ENCODE results near the gene P2RX1. TPM values are rescaled to one million over a fixed set of nuclear protein-coding genes. Genes with fewer than 3 reads are reported as not detected.

P2RX1 gene
- total RNA-seq, 1 experiment from 2014 or later = not detected

GRCh38 chr17:3893003-3893719, 23.1 kb downstream of the P2RX1 start, which contains the start of gene CAMKK1:
TSS of gene CAMKK1 (minus strand) at chr17:3893053. CDS start at chr17:3885687, 7,366 bp downstream.
- Histone ChIP-seq H3K9ac (ENCODE audit: extremely low read depth, insufficient read length, low read length) (no peak within 1 kb of the TSS), H3K27ac (ENCODE audit: insufficient read length, low read depth, low read length) (no peak within 1 kb of the TSS), H3K4me1 (ENCODE audit: insufficient read depth, low read length) (peaks cover 2% of the 10 kb centered on the region; the same call in 1 of the 2 replicates), H3K14ac (ENCODE audit: insufficient read depth, low read length) (0 out of 2 replicates have a peak within 1 kb of the TSS, but pooled peaks have one; percentile 4), H4K8ac (replicated peaks; ENCODE audit: insufficient read length, low read depth, low read length) (no peak within 1 kb of the TSS), H3K23ac (ENCODE audit: insufficient read length, low read depth, low read length) (no peak within 1 kb of the TSS), H4K20me1 (ENCODE audit: control insufficient read depth, insufficient read depth, insufficient read length) (no peaks in the 10 kb centered on the region), H3K79me1 (ENCODE audit: insufficient read depth, low read depth, low read length, poor library complexity, severe bottlenecking) (no peaks in the 10 kb centered on the region), H2AK5ac (ENCODE audit: insufficient read length, low read length) (no peak within 1 kb of the TSS), H2BK120ac (ENCODE audit: low read depth, low read length, poor library complexity, severe bottlenecking) (no peak within 1 kb of the TSS), H2AFZ (ENCODE audit: low read length) (no peak within 1 kb of the TSS), H2BK20ac (ENCODE audit: low read depth, low read length, poor library complexity, severe bottlenecking) (no peak within 1 kb of the TSS), H2BK5ac (ENCODE audit: insufficient read length, low read length) (no peak within 1 kb of the TSS), H4K91ac (ENCODE audit: insufficient read length, low read depth, low read length) (no peak within 1 kb of the TSS), H4K5ac (ENCODE audit: insufficient read length, low read depth, low read length) (no peak within 1 kb of the TSS), H3K9me3 (ENCODE audit: control insufficient read depth, low read depth, low read length) (no peaks in the 10 kb centered on the region), H3K79me2 (ENCODE audit: insufficient read depth, low read length) (no peaks in the 10 kb centered on the region), H2BK12ac (ENCODE audit: insufficient read length, low read depth, low read length) (no peak within 1 kb of the TSS), H3K4ac (ENCODE audit: low read depth, low read length) (no peak within 1 kb of the TSS), H3K18ac (ENCODE audit: insufficient read length, low read depth, low read length) (no peak within 1 kb of the TSS), H3K23me2 (ENCODE audit: insufficient read length, low read depth, low read length, poor library complexity, severe bottlenecking) (peaks cover 6% of the 10 kb centered on the region), H3T11ph (ENCODE audit: low read length) (no peak within 1 kb of the TSS), H3K56ac (ENCODE audit: insufficient read length, low read depth, low read length) (no peak within 1 kb of the TSS), H3K27me3 (ENCODE audit: insufficient read depth, low read length) (no peaks in the 10 kb centered on the region; the same call in 1 of the 2 replicates), H3K4me2 (ENCODE audit: insufficient read depth, insufficient read length, low read length) (peak within 1 kb of the TSS; percentile 47), H2BK15ac (ENCODE audit: low read depth, low read length) (no peak within 1 kb of the TSS)
- DNase-seq = peak; percentile 97
- H3K27ac Mint-ChIP-seq = peak within 1 kb of the TSS in 2 of 3 experiments; percentile 35 to 86; a peak in 3 of 7 replicates
- WGBS (ENCODE audit: extremely low coverage, insufficient read length, low lambda C conversion rate) = no CpG with 5 or more reads among the region's 75 CpGs
- peak within 1 kb of the TSS; percentile 77 to 80 for H3K4me3 Mint-ChIP-seq
- H3K9me3 Mint-ChIP-seq = no peaks in the 10 kb centered on the region
- H3K27me3 Mint-ChIP-seq (ENCODE audit: low read depth) = peaks cover 12% of the 10 kb centered on the region
- peaks cover 29 to 39% of the 10 kb centered on the region in 2 experiments for H3K4me1 Mint-ChIP-seq
- H3K36me3 Mint-ChIP-seq (ENCODE audit: insufficient read depth in 1 of 3, low read depth in 3 of 3) = no peaks in the 10 kb centered on the region
- no peak for TF ChIP-seq CTCF (conservative IDR thresholded peaks at IDR 0.05)
